ENCODE data around the gene EML4.

Gene EML4

GRCh38 chr2:42249887-42250286 lies 80.7 kb downstream of the EML4 start:
- no peaks in the 10 kb centered on the region for H3K27me3 ChIP-seq (replicated peaks; ENCODE audit: insufficient read depth, low read length)
- no peaks in the 10 kb centered on the region; the same call in none of the 2 replicates for H3K4me1 ChIP-seq (ENCODE audit: low read length)
- H3K4me2 ChIP-seq (ENCODE audit: low read depth, low read length), result no peak overlapping the region
- H3K79me2 ChIP-seq (ENCODE audit: low read length), result peaks cover 63% of the 10 kb centered on the region
- H3K4me3 ChIP-seq (ENCODE audit: low read length), result no peak overlapping the region
- TF ChIP-seq EZH2 (optimal IDR thresholded peaks at IDR 0.05; ENCODE audit: low read depth, low read length) (no peak), CTCF (IDR thresholded peaks at IDR 0.05; ENCODE audit: low read length) (no peak), EZH2phosphoT487 (IDR thresholded peaks at IDR 0.05; ENCODE audit: low read length) (no peak)
- H3K9me2 ChIP-seq (replicated peaks; ENCODE audit: insufficient read depth, low read length), result no peaks in the 10 kb centered on the region
- H3K9me3 ChIP-seq (replicated peaks; ENCODE audit: insufficient read depth, low read length), result no peaks in the 10 kb centered on the region
- DNase-seq, result no peak
- no peak overlapping the region for H3K9ac ChIP-seq (ENCODE audit: low read length)
- no peaks in the 10 kb centered on the region for H3K36me3 ChIP-seq (replicated peaks; ENCODE audit: insufficient read depth, low read length)
- no peak overlapping the region for H3K27ac ChIP-seq (ENCODE audit: low read length)
- no peaks in the 10 kb centered on the region; the same call in 1 of the 2 replicates for H3F3A ChIP-seq (ENCODE audit: insufficient read depth, low read length)
- no peak overlapping the region for H2AFZ ChIP-seq (ENCODE audit: low read length)
- no peaks in the 10 kb centered on the region for H4K20me1 ChIP-seq (ENCODE audit: insufficient read depth, low read length)

DNA sequence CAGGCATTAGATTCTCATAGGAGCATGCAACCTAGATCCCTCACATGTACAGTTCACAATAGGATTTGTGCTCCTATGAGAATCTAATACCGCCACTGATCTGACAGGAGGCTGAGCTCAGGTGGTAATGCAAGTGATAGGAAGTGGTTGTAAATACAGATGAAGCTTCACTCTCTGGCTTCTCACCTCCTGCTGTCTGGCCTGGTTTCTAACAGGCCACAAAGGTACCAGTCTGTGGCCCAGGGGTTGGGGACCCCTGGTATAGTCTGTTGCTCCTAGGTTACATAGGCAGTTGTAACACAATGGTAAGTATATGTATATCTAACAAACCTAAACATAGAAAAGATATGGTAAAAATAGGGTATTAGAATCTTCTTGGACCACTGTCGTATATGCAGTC lies 81.8 kb downstream of the EML4 start:
- Histone ChIP-seq H3K4me1 (ENCODE audit: low read length) (peaks cover 5% of the 10 kb centered on the region), H3K36me3 (replicated peaks; ENCODE audit: insufficient read depth, low read length) (no peaks in the 10 kb centered on the region), H3K27ac (ENCODE audit: low read length) (no peak overlapping the region), H3K4me2 (ENCODE audit: low read depth, low read length) (no peak overlapping the region), H3K9me2 (replicated peaks; ENCODE audit: insufficient read depth, low read length) (no peaks in the 10 kb centered on the region), H3K9me3 (replicated peaks; ENCODE audit: insufficient read depth, low read length) (no peaks in the 10 kb centered on the region), H3K9ac (ENCODE audit: low read length) (no peak overlapping the region), H3K4me3 (ENCODE audit: low read length) (no peak overlapping the region), H3F3A (ENCODE audit: insufficient read depth, low read length) (peaks cover 5% of the 10 kb centered on the region; the same call in 1 of the 2 replicates), H3K79me2 (ENCODE audit: low read length) (peaks cover 64% of the 10 kb centered on the region), H2AFZ (ENCODE audit: low read length) (no peak overlapping the region), H4K20me1 (ENCODE audit: insufficient read depth, low read length) (no peaks in the 10 kb centered on the region), H3K27me3 (replicated peaks; ENCODE audit: insufficient read depth, low read length) (no peaks in the 10 kb centered on the region)
- no peak for TF ChIP-seq EZH2phosphoT487 (IDR thresholded peaks at IDR 0.05; ENCODE audit: low read length)
- TF ChIP-seq EZH2 (optimal IDR thresholded peaks at IDR 0.05; ENCODE audit: low read depth, low read length), result no peak
- TF ChIP-seq CTCF (IDR thresholded peaks at IDR 0.05; ENCODE audit: low read length), result no peak
- no peak for DNase-seq

- H3K9ac ChIP-seq (ENCODE audit: low read length), result no peak overlapping the region
- H3K27me3 ChIP-seq (replicated peaks; ENCODE audit: insufficient read depth, low read length), result no peaks in the 10 kb centered on the region
- DNase-seq, result no peak
- 0 out of 2 replicates have a peak, but pooled peaks cover 3% of the 10 kb centered on the region for H3K36me3 ChIP-seq (replicated peaks; ENCODE audit: insufficient read depth, low read length)
- no peak overlapping the region for H3K4me3 ChIP-seq (ENCODE audit: low read length)
- H3K9me3 ChIP-seq (replicated peaks; ENCODE audit: insufficient read depth, low read length), result no peaks in the 10 kb centered on the region
- no peaks in the 10 kb centered on the region for H3K9me2 ChIP-seq (replicated peaks; ENCODE audit: insufficient read depth, low read length)
- peaks cover 17% of the 10 kb centered on the region for H3K4me1 ChIP-seq (ENCODE audit: low read length)
- H4K20me1 ChIP-seq (ENCODE audit: insufficient read depth, low read length), result peaks cover 4% of the 10 kb centered on the region; the same call in 1 of the 2 replicates
- no peak overlapping the region for H2AFZ ChIP-seq (ENCODE audit: low read length)
- H3K27ac ChIP-seq (ENCODE audit: low read length), result no peak overlapping the region
- H3F3A ChIP-seq (ENCODE audit: insufficient read depth, low read length), result peaks cover 12% of the 10 kb centered on the region
- no peak for TF ChIP-seq CTCF (IDR thresholded peaks at IDR 0.05; ENCODE audit: low read length)
- TF ChIP-seq EZH2 (optimal IDR thresholded peaks at IDR 0.05; ENCODE audit: low read depth, low read length), result no peak
- no peak for TF ChIP-seq EZH2phosphoT487 (IDR thresholded peaks at IDR 0.05; ENCODE audit: low read length)
- no peak overlapping the region for H3K4me2 ChIP-seq (ENCODE audit: low read depth, low read length)
- peaks cover 60% of the 10 kb centered on the region for H3K79me2 ChIP-seq (ENCODE audit: low read length)
These were observed 83.3 kb downstream of the EML4 start for GRCh38 chr2:42252464-42252863.

All from MM.1S (cell line).